HFFc6 (cell line): ENCODE data around the gene CHCHD6. TPM values are rescaled to one million over a fixed set of nuclear protein-coding genes. Genes with fewer than 3 reads are reported as not detected.

Experiments
- DNase-seq: peaks from one replicate; pipeline ENCODE4 v3.0.0-alpha.2; 2018
- H3K27ac Mint-ChIP-seq: 2 replicates; pipeline ENCODE4 v1.8.0; 2020; ENCODE audit warnings: mild to moderate bottlenecking, mixed read lengths
- H3K27me3 Mint-ChIP-seq: 2 replicates; pipeline ENCODE4 v1.8.0; 2021; ENCODE audit warnings: mild to moderate bottlenecking, moderate library complexity, mixed read lengths; ENCODE audit not compliant: insufficient read depth
- H3K36me3 Mint-ChIP-seq: 2 replicates; pipeline ENCODE4 v1.8.0; 2021; ENCODE audit warnings: low read depth, mixed read lengths
- H3K4me1 Mint-ChIP-seq: 2 replicates; pipeline ENCODE4 v1.8.0; 2020; ENCODE audit warnings: low read depth, mixed read lengths
- H3K4me3 Mint-ChIP-seq: 2 replicates; pipeline ENCODE4 v1.8.0; 2020; ENCODE audit warnings: mild to moderate bottlenecking, moderate library complexity, mixed read lengths
- H3K9me3 Mint-ChIP-seq: 2 replicates; pipeline ENCODE4 v1.8.0; 2020; ENCODE audit warnings: mild to moderate bottlenecking, mixed read lengths
- CTCF ChIP-seq: fragments of 200-600 bp; sonication (generic); IDR thresholded peaks from 2 replicates; pipeline ENCODE4 v1.5.0; 2021; ENCODE audit warnings: antibody characterized with exemption, mild to moderate bottlenecking
- total RNA-seq, 6 experiments: library from RNA; stranded (reverse); fragmentation: NEBNext Ultra II Directional; extraction: Animal tissue kit (Norgen Biotek cat#: 25700); gene quantifications; 2 replicates in 1 of 6; 3 replicates in 5 of 6; pipeline ENCODE4 v1.2.3, GENCODE V29; 2021

Gene CHCHD6
- total RNA-seq, 6 experiments from 2014 or later = 18.6 to 22.9 (median 19.9) TPM

GRCh38 chr3:126859415-126860246 is 155.6 kb downstream of the CHCHD6 start:
- H3K9me3 Mint-ChIP-seq = no peaks in the 10 kb centered on the region
- no peaks in the 10 kb centered on the region; the same call in none of the 2 replicates for H3K27me3 Mint-ChIP-seq
- H3K4me3 Mint-ChIP-seq = peak overlapping the region; percentile 12; the same call in 1 of the 2 replicates
- no peak for TF ChIP-seq CTCF
- no peak for DNase-seq
- peaks cover 27% of the 10 kb centered on the region for H3K4me1 Mint-ChIP-seq
- no peaks in the 10 kb centered on the region for H3K36me3 Mint-ChIP-seq
- peak overlapping the region; percentile 91 for H3K27ac Mint-ChIP-seq

GRCh38 chr3:126865736-126866135 is 161.7 kb downstream of the CHCHD6 start:
- no peak for DNase-seq
- H3K4me1 Mint-ChIP-seq = peaks cover 3% of the 10 kb centered on the region; the same call in 1 of the 2 replicates
- no peaks in the 10 kb centered on the region for H3K27me3 Mint-ChIP-seq
- no peaks in the 10 kb centered on the region for H3K9me3 Mint-ChIP-seq
- no peak overlapping the region for H3K4me3 Mint-ChIP-seq
- 0 out of 2 replicates have a peak, but pooled peaks cover 6% of the 10 kb centered on the region for H3K36me3 Mint-ChIP-seq
- H3K27ac Mint-ChIP-seq = no peak overlapping the region
- TF ChIP-seq CTCF = no peak

GRCh38 chr3:126866175-126866759 is 162.2 kb downstream of the CHCHD6 start:
- no peak overlapping the region for H3K27ac Mint-ChIP-seq
- H3K36me3 Mint-ChIP-seq = 0 out of 2 replicates have a peak, but pooled peaks cover 6% of the 10 kb centered on the region
- H3K27me3 Mint-ChIP-seq = no peaks in the 10 kb centered on the region
- TF ChIP-seq CTCF = no peak
- H3K4me1 Mint-ChIP-seq = peaks cover 8% of the 10 kb centered on the region; the same call in 1 of the 2 replicates
- no peak overlapping the region for H3K4me3 Mint-ChIP-seq
- no peak for DNase-seq
- no peaks in the 10 kb centered on the region for H3K9me3 Mint-ChIP-seq

- DNase-seq = no peak
- Mint-ChIP-seq H3K27ac (no peak overlapping the region), H3K4me3 (no peak overlapping the region), H3K4me1 (peaks cover 10% of the 10 kb centered on the region; the same call in 1 of the 2 replicates), H3K36me3 (0 out of 2 replicates have a peak, but pooled peaks cover 6% of the 10 kb centered on the region), H3K27me3 (no peaks in the 10 kb centered on the region), H3K9me3 (no peaks in the 10 kb centered on the region)
- TF ChIP-seq CTCF = no peak
Observed at GRCh38 chr3:126867190-126867862, 163.3 kb downstream of the CHCHD6 start.

GRCh38 chr3:126867863-126868200 is 163.8 kb downstream of the CHCHD6 start:
- H3K9me3 Mint-ChIP-seq = no peaks in the 10 kb centered on the region
- 0 out of 2 replicates have a peak, but pooled peaks cover 8% of the 10 kb centered on the region for H3K36me3 Mint-ChIP-seq
- H3K4me1 Mint-ChIP-seq = peaks cover 10% of the 10 kb centered on the region; the same call in 1 of the 2 replicates
- no peak overlapping the region for H3K27ac Mint-ChIP-seq
- no peak for DNase-seq
- no peaks in the 10 kb centered on the region for H3K27me3 Mint-ChIP-seq
- no peak for TF ChIP-seq CTCF
- no peak overlapping the region for H3K4me3 Mint-ChIP-seq
